NCI-H345 treated with DMSO at 0.1 percent for 48 hours (cell line): ENCODE data around the gene CCDC70.

Source experiments
- DNase-seq: peaks from one replicate; lab custom pipeline; 2025; ENCODE audit not compliant: unreplicated experiment; lab: John Stamatoyannopoulos, UW

The CCDC70 gene

DNA sequence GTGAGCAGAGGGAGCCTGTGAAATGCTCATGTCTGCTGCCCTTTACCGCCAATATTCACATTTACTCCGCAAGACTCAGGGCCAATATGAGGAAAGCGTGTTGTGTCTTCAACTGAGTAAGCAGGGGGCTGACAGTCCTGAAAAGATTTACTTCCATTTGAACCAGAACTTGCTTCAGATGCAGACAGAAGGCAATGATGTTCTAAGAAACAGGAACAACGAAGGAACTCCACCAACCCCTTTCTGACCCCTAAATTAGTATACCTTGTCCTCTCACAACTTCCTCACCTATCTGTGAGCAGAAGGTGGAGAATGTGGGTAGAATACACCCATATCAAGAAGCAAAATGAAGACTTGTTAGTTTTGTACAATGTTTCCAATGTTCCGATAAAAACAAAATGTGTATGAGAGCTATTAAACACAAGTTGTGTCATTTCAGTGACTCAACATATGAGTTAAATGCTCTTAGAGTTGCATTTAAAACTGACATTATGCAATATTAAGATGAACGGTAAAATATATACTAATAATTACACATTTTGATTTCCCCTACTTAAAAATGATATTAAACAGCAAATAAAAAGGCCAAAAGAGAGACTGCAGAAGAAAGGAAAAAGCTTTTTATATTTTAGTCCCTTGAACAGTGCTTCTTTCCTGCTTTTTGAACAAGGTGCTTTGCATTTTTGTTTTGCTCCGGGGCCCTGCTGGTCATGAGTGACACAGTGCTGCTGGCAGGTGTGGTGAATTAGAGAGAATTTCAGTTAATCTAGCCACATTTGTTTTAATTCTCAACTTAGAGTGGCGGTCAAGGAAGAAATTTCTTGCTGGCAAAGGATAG lies 32.8 kb upstream of the CCDC70 start:
- DNase-seq = no peak

DNA sequence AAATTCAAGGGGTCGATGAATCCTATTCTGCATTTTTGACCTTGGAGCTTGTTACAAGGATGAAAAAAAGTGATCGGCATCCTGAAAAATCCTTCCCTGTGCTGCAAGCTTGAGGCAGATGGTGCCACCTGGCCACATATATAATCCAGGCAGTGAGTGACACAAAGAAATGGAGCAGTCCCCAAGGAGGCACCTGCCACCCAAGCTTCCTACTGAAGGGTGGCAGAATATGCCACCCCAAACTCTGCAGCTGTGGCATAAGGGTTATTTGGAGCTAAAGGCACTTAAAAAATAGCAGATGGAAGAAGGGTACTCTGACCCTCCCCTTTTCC lies 32.2 kb upstream of the CCDC70 start:
- DNase-seq = no peak

DNA sequence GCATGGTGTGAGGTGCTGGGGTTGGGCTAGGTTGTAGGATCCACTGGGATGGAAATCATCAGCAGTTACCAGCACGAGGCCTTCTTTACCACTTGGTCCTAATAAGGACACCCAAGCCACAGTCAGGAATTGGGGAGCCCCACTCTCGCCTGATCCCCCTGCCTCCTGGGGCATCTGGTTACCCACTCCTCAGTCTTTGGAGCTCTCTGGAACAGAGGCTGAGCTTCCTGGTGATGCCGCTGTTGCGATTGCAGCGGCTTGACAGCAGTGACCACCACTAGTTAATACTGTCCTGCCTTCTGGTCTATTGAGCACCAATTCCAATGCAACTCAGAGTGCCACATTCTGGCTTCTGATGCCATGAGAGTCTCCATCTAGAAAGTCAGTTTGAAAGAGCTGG lies 30.2 kb upstream of the CCDC70 start:
- DNase-seq = no peak

DNA sequence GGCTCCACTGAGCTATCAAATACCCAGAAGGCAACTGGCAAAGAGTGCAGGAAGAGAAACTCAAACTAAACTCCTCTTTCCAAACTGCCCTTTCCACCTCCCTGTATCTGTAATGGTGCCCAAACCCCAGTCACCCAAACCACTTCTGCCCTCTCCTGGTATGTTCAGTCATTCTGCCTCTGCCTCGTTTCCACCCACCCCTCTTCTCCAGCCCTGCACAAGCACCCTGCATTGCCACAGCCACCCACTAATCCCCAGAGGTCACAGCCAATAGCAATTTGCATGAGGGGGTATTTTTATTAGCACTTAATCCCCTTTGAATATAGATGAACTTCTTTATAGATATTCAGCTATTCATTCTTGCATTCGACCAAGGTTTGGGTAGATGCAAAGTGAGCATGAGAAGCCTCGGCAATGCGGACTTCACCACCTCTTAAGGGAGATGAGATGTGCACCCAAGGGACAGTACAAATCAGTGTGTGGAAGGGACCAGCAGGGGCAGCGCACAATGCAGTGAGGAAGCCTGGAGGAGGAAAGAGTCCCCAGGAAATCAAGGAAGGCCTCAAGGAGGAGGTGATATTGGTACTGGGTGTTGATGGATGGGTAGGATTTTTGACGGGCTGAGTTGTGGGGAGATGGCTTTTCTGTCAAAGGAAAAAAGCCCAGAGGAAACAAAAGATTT lies 29.2 kb upstream of the CCDC70 start:
- DNase-seq = no peak

DNA sequence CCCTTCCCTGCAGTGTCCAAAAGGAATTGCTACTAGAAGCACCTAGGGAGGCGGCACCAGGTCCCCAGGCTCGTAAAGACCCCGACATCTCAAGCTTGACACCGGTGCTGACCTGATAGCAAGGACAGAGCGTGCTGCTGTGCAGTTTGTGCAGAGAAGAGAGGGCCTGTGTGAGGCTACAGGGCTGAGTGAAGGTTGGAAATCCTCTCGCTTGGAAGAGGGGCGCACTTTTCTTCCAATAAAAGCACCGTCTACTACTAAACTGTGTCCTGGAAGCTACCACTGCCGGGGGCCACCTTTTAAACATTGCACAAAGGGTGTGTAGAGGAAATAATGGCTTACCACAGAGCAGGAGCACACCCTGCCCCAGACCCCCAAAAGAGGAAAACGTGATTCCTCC lies 27.8 kb upstream of the CCDC70 start:
- DNase-seq = no peak

DNA sequence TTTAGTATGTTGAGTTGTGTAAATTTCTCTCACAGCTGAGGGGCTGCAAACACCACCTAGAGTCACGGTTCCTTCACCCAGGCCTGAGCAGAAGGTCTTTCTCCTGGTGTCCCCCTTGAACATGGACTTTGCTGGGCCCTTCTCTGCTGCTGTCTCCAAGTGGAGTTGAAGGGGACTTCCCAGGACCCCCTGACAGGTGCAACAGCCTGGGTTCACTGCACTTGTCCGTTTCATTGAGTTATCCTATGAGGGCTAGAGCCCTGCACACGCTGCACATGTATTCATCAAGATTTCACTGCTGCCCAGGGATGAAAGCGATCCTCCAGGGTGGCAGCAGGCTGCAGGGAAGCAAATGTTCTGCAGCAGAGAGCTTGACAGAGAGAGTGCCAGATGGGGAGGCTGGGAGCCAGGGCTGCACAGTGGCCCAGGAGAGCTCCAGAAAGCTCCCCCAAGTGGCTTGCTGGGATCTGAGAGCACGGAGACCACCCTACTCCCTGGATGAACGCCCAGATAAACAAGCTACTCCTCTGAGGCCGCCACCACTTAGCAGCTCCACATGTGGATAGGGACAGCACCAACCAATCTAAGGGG lies 27.1 kb upstream of the CCDC70 start:
- DNase-seq = no peak

DNA sequence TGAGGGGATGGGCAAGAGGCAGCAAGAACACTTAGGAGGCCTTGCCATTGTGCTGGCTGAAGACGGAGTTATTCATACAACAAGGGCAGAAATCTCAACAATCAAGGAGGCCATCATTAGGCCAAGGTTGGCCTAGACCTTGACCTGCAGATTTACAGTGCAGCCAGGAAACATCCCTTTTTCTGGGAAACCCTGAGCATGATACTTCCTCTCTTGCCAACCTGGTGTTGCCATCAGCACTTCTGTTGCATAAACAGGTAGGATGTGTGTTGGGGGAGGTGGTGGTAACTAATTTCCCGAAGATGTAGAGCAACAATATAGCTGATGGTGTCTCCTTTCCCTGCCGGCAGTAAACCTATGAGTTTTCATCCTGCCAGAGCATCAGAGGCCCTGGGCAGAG lies 24.8 kb upstream of the CCDC70 start:
- DNase-seq = no peak

DNA sequence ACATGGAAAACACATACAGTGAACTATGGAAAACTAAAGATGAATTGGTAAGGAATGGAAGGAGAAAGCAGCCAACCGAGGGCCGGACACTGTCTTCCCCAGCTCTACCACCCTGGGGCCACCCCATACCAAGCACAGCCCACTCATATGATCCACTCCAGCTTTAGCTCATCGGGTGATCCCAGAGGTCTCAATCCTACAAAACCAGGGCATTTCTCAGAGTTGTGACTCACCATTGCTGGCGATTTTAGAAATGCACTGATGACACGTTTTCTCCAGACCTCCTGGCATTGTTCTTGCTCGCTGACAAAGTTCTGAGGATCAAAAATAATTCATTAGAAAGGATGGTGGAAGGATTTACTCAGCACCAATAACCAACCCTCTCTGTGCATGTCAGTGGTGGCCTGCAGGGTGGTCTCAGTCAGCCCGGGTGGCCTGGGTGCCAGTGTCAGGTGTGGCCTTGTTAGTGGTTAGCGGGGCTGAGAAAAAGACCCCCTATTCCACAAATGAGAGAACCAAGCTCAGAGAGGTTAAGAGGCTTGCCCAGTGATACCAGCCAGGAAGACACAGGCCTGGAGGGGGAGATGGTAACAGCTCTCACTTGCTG lies 23.4 kb upstream of the CCDC70 start:
- DNase-seq = no peak

DNA sequence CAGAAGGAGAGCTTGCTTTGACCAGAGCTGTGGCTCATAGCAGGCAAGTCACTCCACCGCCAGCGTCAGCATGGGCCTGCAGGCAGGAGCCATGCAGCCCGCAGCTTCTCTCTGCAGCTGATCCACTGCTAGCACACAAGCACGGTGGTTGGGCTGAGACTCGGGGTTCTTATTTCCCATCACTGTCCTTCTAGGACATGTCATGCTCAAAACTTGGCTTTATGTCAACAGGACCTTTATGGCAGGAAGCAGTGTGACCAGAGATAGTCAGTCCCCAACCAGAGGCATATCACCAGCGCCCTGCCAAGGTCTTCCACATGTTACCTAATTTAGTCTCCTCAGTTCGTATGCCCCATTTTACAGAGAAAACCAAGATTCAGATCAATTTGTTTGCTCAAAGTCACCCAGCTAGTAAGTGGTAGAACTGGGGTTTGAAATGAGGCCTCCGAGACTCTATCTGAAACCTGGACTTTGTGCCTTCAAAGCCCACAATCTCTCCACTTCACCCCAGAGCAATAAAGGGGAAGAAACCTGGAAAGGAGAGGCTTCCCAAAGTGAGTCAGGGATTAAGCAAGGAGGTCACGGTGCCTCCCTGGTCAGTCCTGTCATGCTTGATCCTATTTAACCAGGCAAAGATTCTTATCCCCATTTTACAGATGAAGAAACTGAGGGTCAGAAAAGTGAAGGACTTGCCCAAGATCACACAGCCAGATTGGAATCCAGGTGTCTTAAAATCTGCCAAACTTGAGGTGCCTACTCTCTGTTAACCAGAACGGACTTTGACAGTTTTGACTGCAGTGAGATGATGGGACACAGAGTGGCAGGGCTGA lies 21.8 kb upstream of the CCDC70 start:
- DNase-seq = no peak

DNA sequence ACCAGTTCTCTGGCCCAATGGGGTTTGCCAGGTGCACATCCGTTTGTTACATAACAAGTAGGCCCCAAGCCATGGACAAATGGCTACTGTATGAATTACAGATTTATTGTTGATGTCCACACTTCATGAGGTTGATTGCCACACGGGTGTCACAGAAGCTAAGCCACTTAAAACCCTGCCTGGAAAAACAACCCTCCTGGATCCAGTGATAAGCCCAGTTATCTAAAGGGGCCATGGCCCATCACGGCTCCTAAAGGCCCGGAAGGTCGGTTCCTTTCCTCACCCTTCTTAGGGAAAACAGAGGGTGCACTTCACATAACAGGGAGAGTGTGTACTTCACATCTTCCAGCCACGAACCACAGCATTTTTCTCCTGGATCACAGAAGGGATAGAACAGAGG lies 20.9 kb upstream of the CCDC70 start:
- DNase-seq = no peak

DNA sequence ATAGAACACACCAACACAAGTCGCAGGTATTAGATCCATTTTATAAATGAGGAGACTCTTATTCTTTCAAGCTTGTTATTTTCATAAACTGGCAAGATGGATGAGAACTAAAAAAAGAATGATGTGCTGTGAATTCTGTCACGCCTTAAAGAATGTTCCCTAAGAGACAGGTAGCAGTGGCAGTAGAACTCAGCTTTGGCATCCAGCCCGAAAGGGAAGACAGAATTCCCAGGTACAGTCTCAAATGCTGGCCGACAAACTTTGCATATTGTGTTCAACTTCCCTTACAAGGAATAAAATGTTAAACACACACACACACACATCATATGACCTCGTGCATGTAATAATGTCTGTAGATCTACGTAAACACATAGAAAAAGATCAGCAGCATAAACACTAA lies 20.0 kb upstream of the CCDC70 start:
- no peak for DNase-seq

DNA sequence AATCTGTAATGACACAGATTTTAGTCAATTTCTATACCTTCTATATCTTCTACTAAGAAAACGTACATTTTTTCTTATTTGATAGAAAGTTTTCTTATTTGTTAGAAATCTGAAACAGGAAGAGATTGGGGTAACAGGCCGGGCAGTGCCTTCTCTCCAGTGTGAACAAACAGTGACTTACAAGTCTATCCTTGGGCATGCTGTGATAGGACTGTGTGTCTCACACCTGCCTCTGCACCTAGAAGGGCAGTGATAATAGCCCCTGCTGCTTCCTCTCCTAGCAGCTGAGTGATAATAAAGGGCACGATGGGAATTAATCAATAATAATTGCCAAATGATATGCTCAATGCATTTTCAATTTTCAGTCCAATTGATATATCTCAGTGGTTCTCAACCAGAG lies 18.2 kb upstream of the CCDC70 start:
- DNase-seq = no peak

DNA sequence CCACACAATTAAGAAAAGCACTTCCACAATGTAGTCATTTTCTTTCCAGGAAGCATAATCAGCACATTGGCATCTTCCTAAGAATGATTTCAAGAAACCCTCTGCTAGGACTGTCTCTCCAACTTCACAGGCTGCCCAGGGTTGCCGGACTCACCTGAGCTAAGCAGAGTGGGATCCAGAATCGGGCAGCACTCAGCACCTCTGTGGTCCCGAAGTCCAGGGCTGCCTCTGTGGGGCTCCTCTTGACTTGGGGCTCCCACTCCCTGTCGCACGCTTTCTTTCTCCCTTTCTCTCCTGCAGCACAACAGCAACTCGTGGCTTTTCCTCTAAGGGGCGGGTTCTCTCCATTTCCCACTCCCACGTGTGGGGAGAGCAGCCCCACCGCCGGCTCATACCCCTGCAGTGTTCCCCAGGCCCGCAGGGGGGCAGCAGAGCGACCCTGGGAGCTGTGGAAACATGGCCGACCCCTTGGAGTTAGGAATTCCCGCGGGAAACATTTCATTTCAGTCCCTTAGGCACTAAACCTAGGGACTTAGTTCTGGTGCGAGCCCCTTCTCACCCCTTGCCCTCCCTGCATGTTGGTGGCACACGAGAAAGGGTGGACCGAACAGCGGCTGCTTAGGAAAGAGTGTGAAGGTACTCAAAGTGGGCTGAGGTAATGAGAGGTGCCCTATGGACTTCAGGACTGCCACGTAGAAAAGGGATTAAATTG lies 16.8 kb upstream of the CCDC70 start, which contains the start of gene TMEM272:
TSS of gene TMEM272 (minus strand) at position 316 of the 712 bp plus-strand sequence. CDS start 6,647 bp downstream, outside the sequence.
- no peak for DNase-seq

DNA sequence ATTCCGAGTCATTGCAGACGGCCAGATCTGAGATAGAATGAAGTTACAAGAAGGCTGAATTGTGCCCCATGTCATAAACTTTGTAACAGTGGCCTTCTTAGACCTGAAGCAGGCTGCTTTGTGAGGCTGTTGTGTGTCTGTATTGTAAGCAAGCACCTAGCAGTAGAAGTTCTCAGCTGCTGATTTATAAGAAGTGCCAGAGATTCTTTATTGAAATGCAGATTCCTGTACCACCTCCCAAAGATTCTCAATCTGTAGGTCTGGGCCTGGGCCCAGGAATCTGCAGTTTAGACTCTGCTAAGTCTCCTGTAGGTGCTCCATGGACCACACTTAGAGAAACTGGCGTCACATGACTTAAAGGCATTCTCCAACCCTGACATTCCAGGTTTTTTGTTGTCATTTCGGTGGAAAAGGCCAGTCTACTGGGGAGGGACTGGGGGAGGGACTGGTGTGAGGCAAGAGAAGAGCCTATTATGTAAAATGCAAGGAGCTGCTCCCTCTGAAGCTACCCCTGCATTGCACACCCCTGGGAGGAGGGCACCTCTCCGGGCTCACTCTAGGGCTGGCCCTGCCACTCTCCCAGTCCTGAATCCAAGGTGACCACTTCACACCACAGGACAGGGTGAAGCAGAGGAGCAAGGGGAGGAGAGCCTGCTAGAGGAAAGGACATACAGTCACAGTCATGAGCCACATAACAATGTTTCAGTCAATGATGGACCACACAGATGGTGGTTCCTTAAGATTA lies 16.0 kb upstream of the CCDC70 start:
- no peak for DNase-seq

DNA sequence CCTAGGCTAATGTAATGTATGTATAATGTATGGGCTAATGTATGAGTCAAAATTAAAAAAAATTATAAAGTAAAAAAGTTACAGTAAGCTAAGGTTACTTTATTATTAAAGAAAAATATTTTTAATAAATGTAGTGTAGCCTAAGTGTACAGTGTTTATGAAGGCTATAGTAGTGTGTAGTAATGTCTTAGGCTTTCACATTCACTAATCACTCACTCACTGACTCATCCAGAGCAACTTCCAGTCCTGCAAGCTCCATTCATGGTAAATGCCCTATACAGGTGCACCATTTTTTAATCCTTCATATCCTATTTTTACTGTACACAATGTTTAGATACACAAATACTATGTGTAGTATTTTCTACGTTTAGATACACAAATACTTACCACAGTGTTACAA lies 15.0 kb upstream of the CCDC70 start:
- no peak for DNase-seq

DNA sequence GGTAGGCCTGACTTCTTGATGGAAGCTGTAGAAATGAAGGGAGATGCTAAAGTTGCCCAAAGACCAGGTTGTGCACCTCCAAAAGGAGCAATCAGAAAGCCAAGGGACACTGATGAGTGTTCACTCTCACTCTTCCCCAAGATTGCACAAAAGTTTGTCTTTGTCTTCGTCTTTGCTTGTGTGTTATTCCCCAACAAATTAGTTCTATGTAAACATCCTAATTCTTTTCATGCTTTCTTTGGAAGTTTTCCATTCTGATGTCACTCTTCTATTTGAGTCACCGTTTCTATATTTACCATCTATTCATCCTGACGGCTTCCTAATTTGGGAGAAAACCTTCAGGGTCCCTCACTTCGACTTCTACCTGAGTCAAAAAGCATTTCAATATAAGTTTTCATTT lies 13.1 kb upstream of the CCDC70 start:
- no peak for DNase-seq

DNA sequence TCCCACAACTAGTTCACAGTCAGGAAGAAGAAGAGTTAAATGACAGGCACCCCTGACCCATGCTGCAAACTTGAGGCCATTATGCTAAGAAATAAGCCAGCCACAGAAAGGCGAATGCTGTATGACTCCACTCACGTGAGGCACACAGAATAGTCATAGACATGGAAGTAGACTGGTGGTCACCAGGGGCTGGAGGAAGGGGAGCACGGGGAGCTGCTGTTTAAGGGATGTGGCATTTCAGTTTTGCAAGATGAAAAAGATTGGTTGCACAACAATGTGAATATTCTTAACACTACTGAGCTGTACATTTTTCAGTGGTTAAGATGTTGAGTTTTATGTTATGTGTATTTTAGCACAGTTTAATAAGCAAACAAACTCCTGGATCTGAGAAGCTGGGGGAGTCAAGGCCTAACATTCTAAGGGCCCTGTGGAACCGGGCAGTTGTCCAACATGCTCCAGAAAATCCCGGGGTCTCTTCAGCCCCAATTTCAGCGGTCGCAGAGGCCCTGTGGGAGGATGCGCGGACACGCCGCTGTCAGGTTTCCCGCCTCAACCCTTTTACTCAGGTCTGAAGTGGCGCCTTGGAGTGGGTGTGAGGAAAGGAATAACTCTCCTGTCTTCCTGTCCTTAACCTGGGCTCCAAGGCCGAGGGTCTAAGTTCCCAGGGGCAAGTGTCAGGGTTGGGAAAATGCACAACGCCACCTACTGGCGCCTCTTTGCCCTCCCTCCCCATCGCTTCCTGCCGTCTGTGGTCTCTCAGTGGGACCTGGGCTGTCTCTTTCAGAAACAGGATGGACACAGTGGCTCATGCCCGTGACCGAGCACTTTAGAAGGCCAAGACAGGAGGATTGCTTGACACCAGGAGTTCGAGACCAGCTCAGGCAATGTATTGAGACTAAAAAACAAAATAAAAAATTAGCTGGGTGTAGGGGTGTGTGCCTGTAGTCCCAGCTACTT lies 12.3 kb upstream of the CCDC70 start:
- no peak for DNase-seq

DNA sequence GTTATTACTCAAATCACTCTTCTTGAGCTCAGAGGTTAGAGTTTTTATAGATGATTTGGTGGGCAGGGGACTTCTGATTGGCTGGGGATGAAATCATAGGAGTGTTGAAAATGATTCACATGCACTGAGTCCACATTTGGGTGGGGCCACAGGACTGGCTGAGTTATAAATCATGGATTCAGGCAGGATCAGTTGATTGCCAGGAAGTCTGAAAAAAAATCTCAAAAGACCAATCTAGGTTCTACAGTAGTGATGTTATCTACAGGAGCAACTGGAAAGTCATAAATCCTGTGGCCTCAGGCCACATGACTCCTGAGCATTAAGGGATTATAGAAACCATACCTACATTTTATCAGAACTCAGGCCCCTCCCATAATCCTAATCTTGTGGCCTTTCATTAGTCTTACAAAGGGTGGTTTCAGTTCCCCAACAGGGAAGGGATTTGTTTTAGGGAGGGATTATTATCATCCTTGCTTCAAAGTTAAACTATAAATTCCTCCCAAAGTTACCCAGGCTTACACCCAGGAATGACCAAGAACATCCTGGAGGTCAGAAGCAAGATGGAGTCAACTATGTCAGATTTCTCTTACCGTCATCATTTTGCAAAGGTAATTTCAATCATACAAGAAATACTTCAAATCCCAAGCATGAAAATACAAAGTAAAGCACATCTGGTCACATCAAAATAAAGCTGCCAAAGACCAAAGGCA lies 5.6 kb upstream of the CCDC70 start:
- DNase-seq = no peak
